Skeletal muscle tissue (tissue), 4 donors: ENCODE results near the gene IFNG-AS1. TPM values are rescaled to one million over a fixed set of nuclear protein-coding genes. Genes with fewer than 3 reads are reported as not detected.

Experiments used
- H3K27ac ChIP-seq: one replicate; pipeline ENCODE4 v1.7.0; 2013; ENCODE audit warnings: mild to moderate bottlenecking, low read depth, low read length, inconsistent platforms
- H3K27me3 ChIP-seq, 3 donors: one replicate each; pipeline ENCODE4 v1.7.0; 2013; ENCODE audit warnings: low read length in 3 of 3; ENCODE audit not compliant: control insufficient read depth in 3 of 3, insufficient read depth in 3 of 3
- H3K36me3 ChIP-seq, 3 donors: one replicate each; pipeline ENCODE4 v1.7.0; 2013; ENCODE audit warnings: low read length in 3 of 3; ENCODE audit not compliant: control insufficient read depth in 3 of 3, insufficient read depth in 3 of 3
- H3K4me1 ChIP-seq, 3 donors: one replicate each; pipeline ENCODE4 v1.7.0; 2013; ENCODE audit warnings: low read length in 3 of 3, mild to moderate bottlenecking in 3 of 3; ENCODE audit not compliant: control insufficient read depth in 3 of 3, insufficient read depth in 3 of 3
- H3K4me3 ChIP-seq, 3 donors: one replicate each; pipeline ENCODE4 v1.7.0; 2013; ENCODE audit warnings: low read length in 3 of 3
- H3K9ac ChIP-seq, 3 donors: one replicate each; pipeline ENCODE4 v1.7.0; 2013; ENCODE audit warnings: low read length in 3 of 3, mild to moderate bottlenecking in 3 of 3, moderate library complexity in 2 of 3, low read depth in 1 of 3
- H3K9me3 ChIP-seq, 3 donors: one replicate each; pipeline ENCODE4 v1.7.0; 2013; ENCODE audit warnings: low read length in 3 of 3; ENCODE audit not compliant: control insufficient read depth in 3 of 3
- total RNA-seq: library from RNA; depleted of rRNA; stranded (reverse); fragments of >200 nt; gene quantifications from one replicate; pipeline ENCODE4 v1.2.3, GENCODE V29; 2014
- donor health status: Osteomylitis.

Gene IFNG-AS1
- total RNA-seq, 1 donor from 2014 or later, result 1.0 TPM

DNA sequence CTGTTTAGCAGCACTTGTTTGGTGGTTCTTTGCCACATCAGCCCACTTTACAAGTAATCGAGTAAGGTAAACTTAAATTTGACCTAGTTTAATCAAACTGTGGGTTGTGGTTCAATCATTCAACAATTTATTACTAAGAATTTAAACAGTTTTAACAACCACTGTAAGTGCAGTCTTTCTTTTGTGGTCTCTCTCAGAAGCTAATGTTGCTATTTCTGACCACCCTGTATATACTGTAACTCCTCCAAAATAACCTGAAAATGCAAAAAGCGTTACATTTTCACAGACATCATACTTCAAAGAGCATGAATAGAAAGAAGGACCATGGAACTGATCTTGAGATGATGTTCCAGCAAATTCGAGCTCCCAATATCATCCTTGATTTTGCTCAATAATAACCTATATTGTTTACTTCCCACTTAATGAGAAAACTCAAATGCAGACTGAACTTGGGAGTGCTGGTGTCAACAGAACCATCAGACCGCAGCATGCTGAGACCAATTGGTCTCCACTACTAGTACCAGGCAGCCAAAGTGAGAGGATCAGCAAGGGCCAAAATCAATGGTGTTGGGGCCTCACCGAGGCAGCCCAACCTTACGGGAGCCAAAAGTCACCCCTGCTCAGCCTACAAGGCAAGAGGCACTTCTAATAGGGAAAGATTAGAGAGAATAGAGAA is 22.1 kb downstream of the IFNG-AS1 start:
- no peak overlapping the region for H3K27ac ChIP-seq
- H3K9me3 ChIP-seq, result no peaks in the 10 kb centered on the region
- H3K9ac ChIP-seq, result no peak overlapping the region
- no peak overlapping the region for H3K4me3 ChIP-seq
- H3K27me3 ChIP-seq, result no peaks in the 10 kb centered on the region
- H3K36me3 ChIP-seq, result peaks cover 0 to 3% (median 0%) of the 10 kb centered on the region in 3 donors
- H3K4me1 ChIP-seq, result no peaks in the 10 kb centered on the region

DNA sequence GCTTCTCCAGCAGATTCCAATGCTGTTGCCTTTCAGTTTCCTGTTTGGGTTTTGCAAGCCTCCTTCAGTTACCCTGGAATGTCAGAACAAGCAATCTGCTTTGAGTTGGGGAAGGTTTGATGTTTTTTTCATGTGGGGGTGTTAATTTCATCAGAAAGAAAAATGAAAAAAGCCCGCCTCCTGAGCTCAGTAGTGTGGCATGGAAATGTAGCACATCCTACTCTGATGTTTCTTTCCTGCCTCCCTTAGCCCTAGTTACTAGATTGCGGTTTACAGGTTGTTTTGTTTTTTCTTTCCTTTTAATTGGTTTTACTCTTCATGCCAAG is 22.6 kb downstream of the IFNG-AS1 start:
- Histone ChIP-seq H3K27ac (no peak overlapping the region), H3K36me3 (peaks cover 0 to 3% (median 0%) of the 10 kb centered on the region in 3 donors), H3K4me3 (no peak overlapping the region), H3K9ac (no peak overlapping the region), H3K9me3 (no peaks in the 10 kb centered on the region), H3K27me3 (no peaks in the 10 kb centered on the region), H3K4me1 (no peaks in the 10 kb centered on the region)

DNA sequence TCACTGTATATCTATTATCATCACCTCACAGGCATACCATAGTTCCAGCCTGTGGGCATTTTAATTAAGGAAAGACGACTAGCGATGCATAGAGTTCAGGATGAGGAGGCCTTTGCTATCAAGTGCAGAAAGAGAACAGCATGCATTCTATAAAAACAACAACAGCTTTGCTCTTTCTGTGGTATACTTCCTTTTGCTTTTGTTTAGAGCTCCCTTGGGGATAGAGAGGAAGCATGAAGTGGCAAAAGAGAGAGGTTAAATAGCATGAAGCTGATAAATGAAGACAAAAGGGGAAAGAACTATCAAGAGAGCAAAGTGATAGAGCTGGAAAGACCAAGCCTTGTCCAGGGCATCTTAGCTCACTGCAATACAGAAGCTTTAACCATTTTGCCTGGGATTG is 23.5 kb downstream of the IFNG-AS1 start:
- Histone ChIP-seq H3K4me3 (no peak overlapping the region), H3K9me3 (no peaks in the 10 kb centered on the region), H3K4me1 (no peaks in the 10 kb centered on the region), H3K27ac (no peak overlapping the region), H3K36me3 (peaks cover 0 to 3% (median 0%) of the 10 kb centered on the region in 3 donors), H3K9ac (no peak overlapping the region), H3K27me3 (no peaks in the 10 kb centered on the region)

DNA sequence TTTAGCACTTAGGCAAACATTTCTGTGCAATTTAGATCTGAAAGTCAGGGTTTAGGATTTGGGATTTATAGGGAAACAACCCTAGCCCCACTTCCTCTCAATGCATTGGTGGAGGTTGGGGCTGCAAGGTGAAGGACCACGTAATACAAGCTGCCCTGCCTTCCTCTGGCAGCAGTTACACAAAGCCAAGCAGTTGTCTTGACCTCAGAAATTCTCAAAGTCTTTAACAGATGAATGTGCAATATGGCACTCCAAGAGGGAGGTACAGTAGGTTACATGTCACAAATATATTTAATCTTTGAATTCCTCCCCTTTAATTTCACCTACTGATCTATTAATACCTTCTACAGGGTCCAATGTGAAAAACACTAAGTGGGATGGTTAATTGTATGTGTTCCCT is 23.9 kb downstream of the IFNG-AS1 start:
- H3K9ac ChIP-seq, result no peak overlapping the region
- H3K9me3 ChIP-seq, result no peaks in the 10 kb centered on the region
- no peak overlapping the region for H3K27ac ChIP-seq
- no peak overlapping the region for H3K4me3 ChIP-seq
- H3K36me3 ChIP-seq, result peaks cover 0 to 3% (median 0%) of the 10 kb centered on the region in 3 donors
- H3K27me3 ChIP-seq, result no peaks in the 10 kb centered on the region
- no peaks in the 10 kb centered on the region for H3K4me1 ChIP-seq

DNA sequence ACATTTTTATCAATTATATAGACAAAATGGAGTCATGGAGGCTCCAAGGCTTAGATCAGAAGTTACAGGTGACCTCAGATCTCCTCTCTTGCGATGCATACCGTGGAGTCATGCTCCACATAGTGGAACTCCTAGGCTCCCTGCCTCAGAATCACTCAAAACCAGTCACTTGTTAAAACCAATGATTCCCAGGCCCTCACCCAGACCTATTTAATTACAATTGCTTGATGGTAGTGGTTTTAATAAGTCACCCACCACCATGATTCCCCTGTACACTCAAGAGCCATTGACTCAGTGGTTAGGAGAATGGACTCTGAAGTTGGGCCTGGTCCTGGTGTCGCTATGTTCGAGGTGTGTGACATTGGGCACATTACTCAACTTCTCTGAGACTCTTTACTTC is 26.9 kb downstream of the IFNG-AS1 start:
- Histone ChIP-seq H3K36me3 (peaks cover 0 to 3% (median 0%) of the 10 kb centered on the region in 3 donors), H3K27me3 (no peaks in the 10 kb centered on the region), H3K9ac (no peak overlapping the region), H3K4me3 (no peak overlapping the region), H3K27ac (no peak overlapping the region), H3K9me3 (no peaks in the 10 kb centered on the region), H3K4me1 (no peaks in the 10 kb centered on the region)

DNA sequence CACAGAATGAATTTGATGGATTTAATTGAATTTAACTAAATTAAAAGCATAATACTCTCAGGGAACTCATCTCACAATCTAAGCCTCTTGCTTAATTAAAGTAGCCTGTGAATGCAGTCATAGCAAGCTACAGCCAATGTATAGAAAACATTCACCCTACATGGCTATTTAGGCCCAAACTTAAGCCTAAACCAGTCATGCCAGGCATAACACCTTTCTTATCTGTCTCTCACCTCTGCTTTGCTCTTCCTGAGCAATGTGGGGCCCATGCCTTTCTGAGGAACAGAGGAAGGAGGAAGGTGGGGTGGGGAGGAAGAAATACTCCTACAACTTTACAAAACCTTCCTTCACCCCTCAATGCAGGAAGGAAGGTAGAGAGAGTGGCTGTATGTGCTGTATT is 29.1 kb downstream of the IFNG-AS1 start:
- H3K36me3 ChIP-seq, result no peaks in the 10 kb centered on the region
- H3K9ac ChIP-seq, result no peak overlapping the region
- H3K27me3 ChIP-seq, result no peaks in the 10 kb centered on the region
- H3K4me1 ChIP-seq, result no peaks in the 10 kb centered on the region
- H3K9me3 ChIP-seq, result no peaks in the 10 kb centered on the region
- H3K4me3 ChIP-seq, result no peak overlapping the region
- no peak overlapping the region for H3K27ac ChIP-seq

DNA sequence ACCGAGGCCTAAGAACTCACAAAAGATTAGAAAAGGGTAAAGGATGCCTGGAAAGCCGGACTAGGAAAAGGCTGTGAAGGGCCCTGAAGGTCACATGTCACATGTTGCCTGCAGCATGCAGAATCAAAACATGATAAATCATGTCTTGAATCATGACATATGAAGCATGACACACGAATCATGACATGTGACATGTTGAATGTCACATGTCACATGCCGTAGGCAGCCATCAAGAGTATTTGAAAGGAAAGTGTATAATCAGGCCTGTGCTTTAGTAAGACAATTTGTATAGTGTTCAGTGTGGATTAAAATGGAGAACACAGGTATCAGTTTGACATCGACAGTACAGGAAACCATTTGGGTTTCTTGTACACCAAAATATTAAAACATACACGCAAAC is 30.8 kb downstream of the IFNG-AS1 start:
- Histone ChIP-seq H3K36me3 (no peaks in the 10 kb centered on the region), H3K27me3 (no peaks in the 10 kb centered on the region), H3K9ac (no peak overlapping the region), H3K27ac (no peak overlapping the region), H3K4me1 (no peaks in the 10 kb centered on the region), H3K9me3 (no peaks in the 10 kb centered on the region), H3K4me3 (no peak overlapping the region)

DNA sequence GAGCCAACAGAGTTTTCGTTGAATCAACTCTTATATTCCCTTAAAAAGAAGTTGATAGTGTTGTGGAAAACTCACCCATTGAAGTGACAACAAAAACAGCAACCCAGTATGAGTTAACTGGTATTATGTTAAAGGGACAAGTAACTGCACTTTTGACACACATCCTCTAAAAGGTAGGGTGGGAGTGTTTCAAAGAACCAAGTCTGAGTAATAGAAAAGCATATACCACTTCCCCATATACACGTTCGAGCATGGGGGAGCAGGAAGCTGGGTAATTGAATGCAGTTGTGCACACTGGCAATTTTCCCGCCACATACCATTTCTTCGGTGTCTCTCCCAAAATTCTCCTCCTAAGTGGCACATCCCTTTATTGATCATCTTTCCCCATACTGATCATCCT is 31.5 kb downstream of the IFNG-AS1 start:
- Histone ChIP-seq H3K9me3 (no peaks in the 10 kb centered on the region), H3K27ac (no peak overlapping the region), H3K27me3 (no peaks in the 10 kb centered on the region), H3K9ac (no peak overlapping the region), H3K4me3 (no peak overlapping the region), H3K36me3 (no peaks in the 10 kb centered on the region), H3K4me1 (no peaks in the 10 kb centered on the region)

DNA sequence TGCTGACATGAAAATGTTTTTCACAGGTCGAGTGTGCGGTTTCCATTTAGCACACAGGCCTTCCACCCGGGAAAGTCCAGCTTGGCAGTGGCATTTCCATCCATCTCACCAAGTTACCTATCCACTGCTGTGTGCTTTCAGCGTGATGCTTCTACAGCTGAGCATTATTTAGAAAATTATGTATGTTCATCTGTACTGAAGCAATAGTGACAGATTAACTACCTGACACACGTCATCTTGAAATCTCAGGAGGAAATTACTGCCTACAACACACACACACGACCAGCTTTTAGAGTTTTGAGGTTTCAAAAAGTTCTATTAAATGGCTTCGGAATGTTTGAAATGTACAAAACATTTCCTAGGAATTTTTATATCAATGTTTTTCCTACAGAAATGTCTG is 39.4 kb downstream of the IFNG-AS1 start:
- Histone ChIP-seq H3K27me3 (no peaks in the 10 kb centered on the region), H3K27ac (no peak overlapping the region), H3K4me3 (no peak overlapping the region), H3K4me1 (no peaks in the 10 kb centered on the region), H3K9me3 (no peaks in the 10 kb centered on the region), H3K36me3 (no peaks in the 10 kb centered on the region), H3K9ac (no peak overlapping the region)

DNA sequence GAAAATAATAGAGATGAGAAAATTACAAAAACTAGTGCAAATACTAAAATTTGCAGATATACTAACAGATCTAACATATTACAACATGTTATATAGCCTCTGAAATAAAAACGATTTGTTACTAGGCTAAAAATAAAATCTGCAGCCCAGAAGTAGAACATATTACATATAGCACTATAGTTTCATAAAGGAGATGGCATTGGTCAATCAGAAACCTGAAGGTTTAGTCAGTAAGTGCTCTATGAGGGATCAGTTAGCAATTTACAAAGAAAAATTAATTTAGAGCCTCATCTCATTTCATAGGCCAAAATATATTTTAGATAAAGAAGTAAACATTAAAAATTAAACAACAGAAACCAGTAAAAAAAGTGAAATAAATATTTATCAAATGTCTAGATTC is 41.0 kb downstream of the IFNG-AS1 start:
- Histone ChIP-seq H3K9me3 (no peaks in the 10 kb centered on the region), H3K4me3 (no peak overlapping the region), H3K9ac (no peak overlapping the region), H3K4me1 (no peaks in the 10 kb centered on the region), H3K27ac (no peak overlapping the region), H3K27me3 (no peaks in the 10 kb centered on the region), H3K36me3 (no peaks in the 10 kb centered on the region)
